CD4-positive, alpha-beta T cell treated with Interleukin-15 for 4 hours (primary cell): Measurements from ENCODE around the gene VDAC1.
"Not testable (repeated sequence)": the region's sequence is repeated elsewhere in the genome, so short reads cannot be mapped to it uniquely, and the experiment has no call there.

Experiments used
- DNase-seq: peaks from one replicate; pipeline ENCODE4 v3.0.0-alpha.2; 2020; ENCODE audit warnings: low spot score

The VDAC1 gene

DNA sequence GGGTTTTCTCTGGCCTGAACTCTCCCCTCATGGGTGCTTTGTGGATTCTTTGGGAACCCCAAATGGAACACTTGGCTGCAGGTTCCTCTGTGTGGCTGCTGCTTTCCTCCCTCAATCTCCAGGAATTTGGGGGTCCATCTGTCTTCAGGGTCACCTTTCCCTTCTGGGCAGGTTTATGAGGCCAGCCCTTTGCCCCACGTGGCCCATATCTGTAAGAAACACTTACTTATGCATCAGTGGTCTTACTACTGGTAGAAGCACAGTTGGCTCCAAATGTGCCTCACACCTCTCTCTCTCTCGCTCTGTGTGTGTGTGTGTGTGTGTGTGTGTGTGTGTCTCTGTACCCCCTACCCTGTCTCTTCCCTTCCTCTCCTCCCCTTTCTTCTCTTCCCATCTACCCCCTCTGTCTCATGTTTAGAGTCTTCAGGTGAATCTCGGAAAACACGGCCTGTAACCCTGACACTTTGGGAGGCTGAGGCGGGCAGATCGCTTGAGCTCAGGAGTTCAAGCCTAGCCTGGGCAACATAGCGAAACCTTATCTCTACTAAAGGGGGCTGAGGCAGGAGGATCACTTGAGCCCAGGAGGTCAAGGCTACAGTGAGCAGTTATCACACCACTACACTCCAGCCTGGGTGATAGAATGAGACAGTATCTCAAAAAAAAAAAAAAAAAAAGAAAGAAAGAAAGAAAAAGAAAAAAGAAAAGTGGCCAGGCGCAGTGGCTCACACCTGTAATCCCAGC lies 63.1 kb downstream of the VDAC1 start:
- no peak for DNase-seq

DNA sequence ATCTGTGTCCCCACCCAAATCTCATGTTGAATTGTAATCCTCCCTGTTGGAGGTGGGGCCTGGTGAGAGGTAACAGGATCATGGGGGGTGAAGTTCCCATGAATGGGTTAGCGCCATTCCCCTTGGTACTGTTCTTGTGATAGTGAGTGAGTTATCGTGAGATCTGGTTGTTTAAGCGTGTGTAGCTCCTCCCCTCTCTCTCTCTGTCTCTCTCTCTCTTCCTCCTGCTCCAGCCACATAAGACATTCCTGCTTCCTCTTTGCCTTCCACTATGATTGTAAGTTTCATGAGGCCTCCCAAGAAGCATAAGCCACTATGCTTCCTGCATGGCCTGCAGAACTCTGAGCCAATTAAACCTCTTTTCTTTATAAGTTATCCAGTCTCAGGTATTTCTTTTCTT lies 65.1 kb downstream of the VDAC1 start:
- DNase-seq, result no peak

DNA sequence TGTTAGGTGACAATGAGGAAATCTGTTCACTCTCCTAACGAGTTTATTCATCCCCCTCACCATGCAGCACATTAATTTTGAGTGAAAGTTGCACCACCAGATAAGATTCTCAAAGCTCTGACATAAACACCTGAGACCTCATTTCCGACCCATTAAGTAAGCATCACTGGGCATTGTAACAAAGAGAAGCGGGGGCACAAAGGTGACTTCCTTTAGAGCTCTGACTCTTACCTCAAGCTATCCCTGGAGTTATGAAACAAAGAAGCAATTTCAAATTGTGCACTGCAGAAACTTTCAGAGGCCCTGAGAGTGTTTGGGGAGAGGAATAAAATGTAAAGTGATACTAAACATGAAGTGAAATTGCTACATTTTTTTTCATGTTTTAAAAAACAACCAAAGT lies 65.8 kb downstream of the VDAC1 start:
- no peak for DNase-seq

DNA sequence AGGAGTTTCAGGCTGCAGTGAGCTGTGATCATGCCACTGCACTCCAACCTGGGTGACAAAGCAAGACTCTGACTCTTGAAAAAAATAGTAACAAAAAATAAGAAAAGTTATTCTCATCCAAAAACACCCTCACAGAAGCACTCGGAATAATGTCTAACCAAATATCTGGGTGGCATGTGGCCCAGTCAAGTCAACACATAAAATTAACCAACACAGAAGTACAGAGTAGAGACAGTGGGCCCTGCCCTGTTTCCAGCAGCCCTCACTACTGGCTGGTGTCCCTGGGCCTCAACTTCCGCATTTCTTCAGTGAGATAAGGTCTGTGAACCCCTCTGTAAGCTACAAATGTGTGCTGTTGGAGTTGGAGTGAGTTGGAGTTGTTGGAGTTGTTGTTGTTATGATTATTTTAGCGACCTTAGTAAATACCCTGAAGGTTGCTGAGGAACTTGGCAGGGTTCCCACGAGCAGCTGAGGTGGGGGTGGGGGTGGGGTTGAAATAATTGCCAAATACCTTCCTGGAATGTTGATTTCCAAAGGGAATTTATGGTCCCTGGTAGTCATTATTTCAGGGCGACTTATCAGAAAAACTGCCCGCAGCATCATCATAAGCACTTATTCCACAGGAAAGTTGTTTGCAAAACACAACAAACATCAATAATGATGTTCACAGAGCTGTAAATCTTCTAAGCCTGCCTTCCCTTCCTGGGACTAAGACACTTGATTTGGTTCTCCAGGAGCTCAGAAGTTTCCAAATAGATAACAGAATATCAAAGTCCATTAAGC lies 66.5 kb downstream of the VDAC1 start:
- DNase-seq, result no peak

DNA sequence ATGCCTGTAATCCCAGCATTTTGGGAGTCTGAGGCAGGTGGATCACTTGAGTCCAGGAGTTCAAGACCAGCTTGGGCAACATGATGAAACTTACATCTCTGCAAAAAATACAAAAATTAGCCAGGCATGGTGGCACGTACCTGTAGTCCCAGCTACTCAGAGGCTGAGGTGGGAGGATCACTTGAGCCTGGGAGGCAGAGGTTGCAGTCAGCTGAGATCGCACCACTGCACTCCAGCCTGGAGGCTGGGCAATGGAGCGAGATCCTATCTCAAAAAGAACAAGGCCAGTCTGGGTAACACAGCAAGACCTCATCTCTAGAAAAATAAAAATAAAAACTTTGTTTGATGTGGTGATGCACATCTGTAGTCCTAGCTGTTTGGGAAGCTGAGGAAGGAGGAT lies 67.1 kb downstream of the VDAC1 start:
- DNase-seq, result not testable (repeated sequence)

DNA sequence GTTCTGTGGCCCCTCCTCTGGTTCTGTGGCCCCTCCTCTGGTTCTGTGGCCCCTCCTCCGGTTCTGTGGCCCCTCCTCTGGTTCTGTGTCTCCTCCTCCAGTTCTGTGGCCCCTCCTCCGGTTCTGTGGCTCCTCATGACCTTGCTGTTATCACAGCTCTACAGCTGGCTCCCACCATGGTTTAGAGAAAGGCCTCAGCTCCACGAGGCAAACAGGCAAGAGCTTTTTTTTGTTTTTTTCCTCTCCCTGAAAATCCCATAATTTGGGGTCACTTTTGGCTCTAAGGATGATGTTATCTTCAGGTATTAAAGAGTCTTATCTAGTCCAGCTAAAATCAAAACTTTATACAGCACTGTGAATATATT lies 68.1 kb downstream of the VDAC1 start:
- no peak for DNase-seq

DNA sequence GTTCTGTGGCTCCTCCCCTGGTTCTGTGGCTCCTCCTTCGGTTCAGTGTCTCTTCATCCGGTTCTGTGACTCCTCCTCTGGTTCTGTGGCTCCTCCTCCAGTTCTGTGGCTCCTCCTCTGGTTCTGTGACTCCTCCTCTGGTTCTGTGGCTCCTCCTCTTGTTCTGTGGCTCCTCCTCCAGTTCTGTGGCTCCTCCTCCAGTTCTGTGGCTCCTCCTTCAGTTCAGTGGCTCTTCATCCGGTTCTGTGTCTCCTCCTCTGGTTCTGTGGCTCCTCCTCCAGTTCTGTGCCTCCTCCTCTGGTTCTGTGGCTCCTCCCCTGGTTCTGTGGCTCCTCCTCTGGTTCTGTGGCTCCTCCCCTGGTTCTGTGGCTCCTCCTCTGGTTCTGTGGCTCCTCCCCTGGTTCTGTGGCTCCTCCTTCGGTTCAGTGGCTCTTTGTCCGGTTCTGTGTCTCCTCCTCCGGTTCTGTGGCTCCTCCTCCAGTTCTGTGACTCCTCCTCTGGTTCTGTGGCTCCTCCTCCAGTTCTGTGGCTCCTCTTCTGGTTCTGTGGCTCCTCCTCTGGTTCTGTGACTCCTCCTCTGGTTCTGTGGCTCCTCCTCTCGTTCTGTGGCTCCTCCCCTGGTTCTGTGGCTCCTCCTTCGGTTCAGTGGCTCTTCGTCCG lies 68.7 kb downstream of the VDAC1 start:
- DNase-seq, result not testable (repeated sequence)

DNA sequence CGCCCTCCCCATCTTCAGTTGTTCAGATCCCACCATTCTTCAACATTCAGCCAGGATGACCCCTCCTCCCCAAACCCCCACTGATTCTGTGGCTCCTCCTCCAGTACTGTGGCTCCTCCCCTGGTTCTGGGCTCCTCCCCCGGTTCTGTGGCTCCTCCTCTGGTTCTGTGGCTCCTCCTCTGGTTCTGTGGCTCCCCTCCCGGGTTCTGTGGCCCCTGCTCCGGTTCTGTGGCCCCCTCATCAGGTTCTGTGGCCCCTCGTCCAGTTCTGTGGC lies 69.2 kb downstream of the VDAC1 start:
- DNase-seq, result no peak

DNA sequence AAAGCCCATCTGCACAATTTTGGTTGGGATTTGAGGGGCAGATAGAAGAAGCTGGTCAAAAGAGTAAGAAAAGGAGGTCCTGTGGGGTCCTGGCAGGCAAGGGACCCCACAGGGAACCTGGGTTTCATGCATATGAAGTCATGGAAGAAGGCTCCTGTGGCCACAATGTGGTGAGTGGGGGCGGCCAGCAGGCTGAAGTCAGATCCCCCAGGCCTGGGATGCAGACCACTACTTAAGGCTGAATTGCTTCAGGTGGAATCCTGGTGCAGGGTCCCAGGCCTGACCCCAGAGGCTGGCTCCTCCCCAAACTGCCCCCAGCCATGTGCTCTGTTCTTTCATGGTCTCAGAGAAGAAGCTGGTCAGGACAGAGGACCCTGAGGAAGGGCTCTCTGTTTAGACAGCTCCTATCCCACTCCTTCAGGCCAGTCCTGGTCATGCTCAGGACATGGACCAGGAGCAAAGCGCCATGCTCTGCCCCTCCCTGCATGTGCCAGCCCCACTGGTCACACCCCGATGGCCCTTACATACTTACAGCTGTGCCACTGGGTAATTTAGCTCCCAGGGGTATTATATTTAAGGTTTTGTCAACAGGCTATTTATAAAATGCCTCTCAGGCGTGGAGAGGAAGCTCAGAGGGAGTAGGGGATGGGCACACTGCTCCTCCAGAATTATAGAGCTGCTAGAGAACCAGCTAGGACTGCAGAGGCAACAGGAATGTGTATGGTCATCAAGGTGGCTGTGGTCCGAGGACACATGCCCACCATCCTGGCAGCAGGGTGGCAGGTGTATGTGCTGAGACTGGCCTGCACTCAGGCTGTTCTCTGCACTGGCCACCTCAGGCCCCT lies 69.7 kb downstream of the VDAC1 start:
- no peak for DNase-seq

DNA sequence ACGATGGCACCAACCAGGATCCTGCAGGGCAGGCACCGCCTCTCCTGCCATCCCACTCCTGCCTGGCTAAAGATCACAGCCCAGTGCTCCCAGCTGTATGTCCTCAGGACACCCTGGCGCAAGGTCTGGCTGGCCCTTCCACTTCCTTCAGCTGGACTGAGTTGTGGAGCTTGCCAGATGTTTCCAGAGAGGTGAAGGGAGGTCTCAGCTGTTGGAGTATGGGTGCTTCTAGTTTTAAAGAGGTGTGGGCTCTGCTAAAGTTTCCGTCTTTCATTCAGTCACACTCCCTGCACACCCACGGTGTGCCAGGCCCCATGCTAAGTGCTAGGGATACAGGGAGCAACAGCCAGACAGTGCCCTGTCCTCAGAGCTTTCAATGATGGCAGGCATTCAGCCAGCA lies 70.5 kb downstream of the VDAC1 start:
- DNase-seq, result no peak

DNA sequence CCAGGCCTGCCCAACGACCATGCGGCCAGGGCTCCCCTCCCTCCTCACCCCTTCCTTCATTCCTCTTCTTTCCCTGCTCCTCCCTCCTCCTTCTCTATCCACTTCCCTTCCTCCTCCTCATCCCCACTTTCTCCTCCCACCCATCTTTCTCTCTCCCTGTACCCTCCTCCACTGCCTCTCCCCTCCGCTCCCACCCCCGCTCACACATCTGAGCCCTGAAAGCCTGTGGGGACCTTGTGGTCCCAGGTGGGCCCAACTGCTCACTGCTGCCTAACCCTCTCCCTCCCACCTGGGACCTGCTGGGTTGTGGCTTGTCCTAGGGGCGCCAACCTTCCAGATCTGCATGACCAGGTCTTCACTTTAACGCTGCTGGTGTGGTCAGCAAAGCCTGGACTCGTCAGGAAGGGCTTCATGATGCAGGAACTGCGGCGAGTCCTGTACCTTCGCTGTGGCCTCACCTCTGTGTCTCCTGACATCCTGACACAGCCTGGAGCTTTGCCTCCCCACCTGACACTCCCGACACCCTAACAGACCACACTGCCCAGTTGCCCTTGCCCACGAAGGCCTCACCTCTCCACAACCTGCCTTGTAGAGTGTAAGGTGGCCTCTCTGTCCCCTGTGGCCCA lies 71.0 kb downstream of the VDAC1 start:
- no peak for DNase-seq

DNA sequence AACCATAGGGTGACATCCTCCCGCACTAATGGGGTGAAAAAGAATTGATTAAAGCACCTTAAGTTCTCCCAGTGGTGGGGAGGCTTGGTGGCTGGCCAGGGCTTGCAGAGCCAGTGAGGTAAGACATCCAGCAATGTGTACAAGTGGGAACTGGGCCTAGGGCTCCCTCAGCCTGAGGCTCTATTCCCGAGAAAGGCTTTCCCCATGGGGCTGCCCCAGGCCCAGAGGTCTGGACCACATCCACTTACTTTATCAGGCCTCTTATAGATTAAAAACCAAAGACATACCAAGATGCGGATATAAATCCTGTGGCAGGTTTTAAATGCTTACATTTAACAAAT lies 71.6 kb downstream of the VDAC1 start:
- DNase-seq, result no peak

DNA sequence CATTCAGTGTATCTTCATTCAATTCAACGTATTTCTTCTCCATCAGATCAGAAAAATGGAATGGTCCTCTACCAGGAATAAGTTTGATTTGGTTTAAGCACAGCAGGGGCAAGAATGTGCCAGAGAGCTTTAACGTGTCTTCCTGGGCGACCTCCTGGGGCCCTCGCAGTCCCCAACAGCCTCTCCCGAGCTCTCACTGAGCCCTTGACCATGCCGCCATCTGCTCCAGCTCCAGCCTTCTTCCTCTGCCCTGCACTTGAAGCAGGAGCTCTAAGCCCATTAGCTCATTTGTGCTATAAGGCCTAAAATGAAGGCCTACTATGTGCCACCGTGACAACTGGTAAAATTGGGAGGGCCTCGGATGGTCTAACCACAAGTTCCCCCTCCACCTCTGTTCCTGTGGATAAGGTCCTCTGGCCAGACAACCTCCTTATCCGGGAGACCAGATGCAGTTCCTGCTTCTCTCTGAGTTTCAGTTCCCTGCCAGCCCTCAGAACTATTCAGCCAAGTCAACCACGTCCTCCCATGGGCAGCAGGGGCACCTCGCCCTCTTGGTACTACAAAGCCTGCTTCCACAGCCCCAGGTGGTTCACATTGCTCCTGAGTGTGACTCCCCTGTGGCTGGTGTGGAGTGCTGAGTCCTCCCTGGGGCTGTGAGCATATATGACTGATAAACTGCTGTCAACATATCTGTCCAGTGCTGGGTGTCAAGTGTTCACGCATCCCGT lies 72.2 kb downstream of the VDAC1 start:
- DNase-seq, result no peak

DNA sequence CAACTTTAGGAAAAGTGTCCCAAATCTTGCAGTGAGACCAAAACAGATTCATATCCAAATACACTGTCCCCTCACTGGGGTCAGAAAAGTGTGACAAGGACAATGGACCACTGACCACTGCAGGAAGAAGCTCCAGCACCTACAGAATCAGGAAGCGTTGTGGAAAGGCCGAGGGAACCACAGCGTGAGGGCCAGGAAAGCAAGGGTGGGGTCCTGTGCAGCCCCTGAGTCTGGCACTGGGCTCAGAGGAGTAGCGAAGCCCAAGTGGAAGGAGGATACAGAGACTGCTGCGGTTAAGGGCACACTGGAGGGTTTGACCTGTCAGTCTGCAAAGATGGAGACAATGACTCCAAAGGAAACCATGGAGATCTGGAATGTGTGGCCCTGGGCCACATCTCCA lies 73.2 kb downstream of the VDAC1 start:
- no peak for DNase-seq

DNA sequence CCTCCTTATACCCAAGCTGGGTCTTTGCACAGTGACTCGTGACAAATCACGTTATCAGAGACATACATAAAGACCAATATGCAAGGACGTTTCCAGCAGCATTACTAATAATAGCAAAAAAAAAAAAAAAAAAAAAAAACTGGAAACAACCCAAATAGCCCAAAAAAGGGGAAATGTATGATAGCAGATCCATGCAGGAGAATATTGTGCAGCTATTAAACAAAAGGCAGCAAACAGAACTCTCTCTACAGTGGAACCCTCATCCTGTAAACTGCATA lies 74.0 kb downstream of the VDAC1 start:
- DNase-seq, result no peak

DNA sequence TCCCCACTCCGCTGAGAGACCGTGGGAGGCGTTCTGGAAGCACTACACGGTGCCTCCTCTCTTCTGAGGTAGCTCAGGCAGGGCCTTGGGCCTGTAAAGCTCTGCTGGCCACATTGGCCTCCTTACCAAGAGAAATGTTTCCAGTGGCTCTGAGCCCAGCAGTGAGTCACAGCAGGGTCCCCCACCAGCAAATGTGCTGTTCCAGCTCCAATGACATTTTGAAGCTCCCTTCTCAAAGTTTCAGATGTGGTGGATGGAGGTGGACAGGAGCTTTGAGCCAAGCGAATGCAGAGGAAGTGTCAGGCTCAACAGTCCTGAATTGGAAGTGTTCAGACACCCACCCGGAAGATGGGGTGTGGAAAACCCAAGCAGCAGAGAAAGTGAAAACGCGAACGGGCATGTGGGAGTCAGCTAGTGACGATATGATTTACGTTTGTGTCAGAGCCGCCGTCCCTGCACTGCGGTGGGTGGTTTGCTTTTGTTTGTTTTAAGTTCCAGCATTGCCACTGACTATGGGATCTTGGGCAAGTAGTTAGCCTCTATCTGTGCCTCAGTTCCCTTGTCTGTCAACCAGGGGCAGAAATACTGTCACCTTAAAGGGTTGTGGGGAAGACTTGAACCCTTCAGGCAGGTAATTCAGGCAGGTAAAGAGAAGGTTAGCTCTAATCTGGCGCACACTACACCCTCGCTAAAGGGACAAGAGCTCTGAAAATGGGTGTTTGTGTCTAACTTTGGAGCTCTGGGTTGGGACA lies 74.5 kb downstream of the VDAC1 start:
- DNase-seq, result peak; percentile 32

DNA sequence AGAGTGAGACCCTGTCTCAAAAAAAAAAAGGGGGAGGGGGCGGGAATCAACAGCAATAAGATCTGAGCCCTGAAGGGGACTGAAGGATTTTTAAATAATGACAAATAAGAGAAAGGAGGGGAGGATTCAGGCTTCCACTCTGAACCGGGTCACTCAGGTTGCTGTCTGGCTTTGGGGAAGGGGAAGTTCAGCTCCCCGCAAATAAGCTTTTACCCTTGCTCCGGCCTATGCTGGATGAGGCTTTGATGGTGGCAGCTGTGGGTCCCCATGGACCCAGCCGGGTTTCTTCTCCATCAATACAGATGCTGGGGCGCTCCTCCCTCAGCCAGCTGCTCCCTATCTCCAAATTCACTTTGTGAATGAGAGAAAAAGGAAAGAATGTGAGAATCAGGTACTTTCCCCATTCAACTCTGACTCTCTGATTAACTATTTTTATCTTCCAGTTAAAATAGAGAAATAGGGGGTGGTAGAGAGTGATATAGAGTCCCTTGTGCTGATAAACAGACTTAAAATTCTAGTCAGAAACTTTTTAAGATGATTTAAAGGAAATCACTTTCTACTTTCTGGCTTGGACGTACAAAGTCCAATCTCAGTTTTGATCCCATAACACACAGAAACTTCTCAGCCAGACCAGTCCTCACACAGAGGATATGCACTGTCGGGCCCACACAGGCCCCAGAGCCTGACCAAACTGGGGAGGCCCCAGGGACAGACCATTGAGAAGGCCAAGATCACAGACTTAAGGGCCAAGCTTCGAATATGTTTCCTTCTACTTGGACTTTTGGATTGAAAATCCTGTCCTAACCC lies 76.0 kb downstream of the VDAC1 start:
- DNase-seq, result no peak

DNA sequence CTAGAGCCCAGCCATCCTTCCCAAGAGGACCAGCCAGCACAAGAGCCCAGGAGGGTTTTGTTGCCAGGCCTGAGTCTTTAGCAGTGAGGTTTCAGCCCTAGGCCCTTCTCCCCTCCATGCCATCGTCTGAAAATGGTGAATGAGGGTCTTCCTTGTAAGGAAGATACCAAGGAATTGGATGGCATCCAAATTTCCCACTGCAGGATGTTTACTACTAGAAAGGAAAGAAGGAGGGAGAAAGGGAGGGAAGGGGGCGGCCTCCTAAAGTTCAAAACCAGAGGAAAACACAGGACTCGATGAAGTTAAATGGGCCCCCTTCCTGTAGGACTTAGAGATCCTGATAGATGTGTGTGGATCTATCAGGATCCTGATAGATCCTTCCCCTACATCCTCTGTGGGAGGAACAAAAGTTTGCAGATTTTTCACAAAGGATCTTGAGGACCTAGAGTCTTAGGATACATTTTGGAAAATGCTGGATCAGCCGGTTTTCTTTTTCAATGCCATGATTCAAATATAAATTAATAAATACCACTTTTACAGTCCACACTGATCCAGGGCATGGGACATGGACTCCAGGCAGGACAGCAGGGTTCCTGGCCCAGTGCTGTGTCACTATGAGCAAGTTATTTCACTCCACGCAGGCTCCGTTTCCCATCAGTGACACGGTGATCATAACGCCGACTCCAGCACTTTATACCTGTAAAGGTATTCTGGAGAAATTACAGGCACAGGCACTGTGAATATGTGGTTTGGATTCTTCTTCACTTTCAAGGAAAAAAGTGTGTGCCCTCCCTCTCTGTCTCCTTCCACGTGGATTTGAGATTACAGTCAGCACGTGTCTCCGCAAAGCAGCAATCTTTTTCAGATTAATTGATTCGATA lies 77.2 kb downstream of the VDAC1 start:
- no peak for DNase-seq
